Skeletal muscle cell (primary cell): ENCODE measurements around the gene HOXD13.
A peak's percentile ranks its signal among the peaks of the same experiment; 100 is the strongest.

Experiments
- DNase-seq: peaks from one replicate; pipeline ENCODE4 v3.0.0-alpha.2; 2010; ENCODE audit warnings: low read depth
- H3K4me3 ChIP-seq: 2 replicates; pipeline ENCODE4 v1.5.1; 2011; ENCODE audit warnings: low read depth, mild to moderate bottlenecking, control low read depth, low read length, moderate library complexity

Gene HOXD13

DNA sequence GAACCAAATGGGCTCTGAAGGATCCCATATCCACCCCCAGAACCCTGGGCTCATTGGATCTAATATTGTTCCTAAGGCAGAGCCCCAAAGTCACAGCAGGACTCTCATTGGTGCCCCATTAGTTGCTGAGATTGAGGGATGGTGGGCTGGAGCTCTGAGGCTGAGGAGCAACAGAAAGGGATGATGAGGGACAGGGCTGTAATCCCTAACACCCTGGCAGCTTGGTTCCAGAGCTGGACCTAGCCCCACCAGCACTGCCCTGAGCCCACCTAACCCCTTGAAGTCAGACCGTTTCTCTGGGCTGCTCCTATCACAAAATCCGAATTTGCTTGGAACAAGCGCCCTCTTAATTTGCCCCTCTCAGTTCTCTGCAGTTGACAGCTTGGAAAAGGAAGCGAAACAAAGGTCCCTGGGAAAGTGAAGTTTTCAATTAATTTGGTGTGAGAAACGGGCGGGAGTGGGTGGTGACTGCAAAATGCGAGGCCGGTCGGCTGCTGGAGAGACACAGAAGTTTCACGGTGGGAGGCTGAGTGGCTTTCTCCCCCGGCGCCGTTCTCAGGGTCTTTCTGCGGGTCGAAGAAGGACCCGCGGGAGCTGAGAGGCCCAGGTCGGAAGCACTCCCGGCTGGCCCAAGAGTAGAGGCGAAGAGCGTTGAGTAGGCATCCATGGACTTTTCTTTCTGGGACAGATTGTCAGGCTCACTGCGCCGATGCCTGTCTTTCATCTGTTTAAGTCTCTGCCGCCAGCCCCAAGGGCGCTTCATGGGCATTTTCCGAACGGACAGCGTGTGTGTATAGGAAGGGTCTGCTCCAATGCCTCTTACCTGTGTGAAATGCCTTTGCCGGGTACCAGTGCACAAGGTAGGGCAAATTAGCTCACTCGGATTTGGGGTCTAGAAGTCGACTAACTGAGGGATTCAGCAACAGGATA lies 927 bp upstream of the HOXD13 start:
- no peak for DNase-seq
- no peak overlapping the region for H3K4me3 ChIP-seq

DNA sequence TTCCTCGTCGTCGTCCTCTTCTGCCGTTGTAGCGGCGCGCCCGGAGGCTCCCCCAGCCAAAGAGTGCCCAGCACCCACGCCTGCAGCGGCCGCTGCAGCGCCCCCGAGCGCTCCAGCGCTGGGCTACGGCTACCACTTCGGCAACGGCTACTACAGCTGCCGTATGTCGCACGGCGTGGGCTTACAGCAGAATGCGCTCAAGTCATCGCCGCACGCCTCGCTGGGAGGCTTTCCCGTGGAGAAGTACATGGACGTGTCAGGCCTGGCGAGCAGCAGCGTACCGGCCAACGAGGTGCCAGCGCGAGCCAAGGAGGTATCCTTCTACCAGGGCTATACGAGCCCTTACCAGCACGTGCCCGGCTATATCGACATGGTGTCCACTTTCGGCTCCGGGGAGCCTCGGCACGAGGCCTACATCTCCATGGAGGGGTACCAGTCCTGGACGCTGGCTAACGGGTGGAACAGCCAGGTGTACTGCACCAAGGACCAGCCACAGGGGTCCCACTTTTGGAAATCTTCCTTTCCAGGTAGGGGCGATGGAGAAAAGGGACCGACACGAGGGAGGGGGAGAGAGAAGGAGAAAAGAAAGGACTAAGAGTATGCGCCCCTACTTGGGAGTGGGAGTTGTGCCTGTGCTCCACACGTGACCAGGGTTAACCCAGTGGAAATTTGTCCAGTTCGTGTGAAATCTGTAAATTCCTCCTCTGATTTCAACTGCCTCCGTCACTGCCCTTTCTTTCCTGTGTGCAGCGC lies 800 bp downstream of the HOXD13 start:
- no peak for DNase-seq
- peak overlapping the region; percentile 8 for H3K4me3 ChIP-seq

DNA sequence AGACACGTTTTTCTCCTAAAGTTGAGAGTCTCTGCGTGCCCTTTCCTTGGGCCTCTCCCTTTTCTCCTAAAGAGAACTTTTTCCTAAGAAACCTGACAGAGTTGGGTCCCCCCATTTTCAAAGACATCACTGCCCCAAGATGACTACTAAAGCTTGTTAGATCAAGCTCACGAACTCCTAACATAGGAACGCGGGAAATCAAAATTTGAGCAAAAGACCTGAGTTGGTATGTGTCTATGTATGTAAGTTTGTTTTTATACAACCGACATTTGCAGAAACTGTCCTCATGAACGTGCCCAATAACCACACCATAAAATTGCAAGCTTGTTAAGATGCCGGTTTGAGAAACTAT lies 1.4 kb downstream of the HOXD13 start:
- H3K4me3 ChIP-seq = no peak overlapping the region
- no peak for DNase-seq

DNA sequence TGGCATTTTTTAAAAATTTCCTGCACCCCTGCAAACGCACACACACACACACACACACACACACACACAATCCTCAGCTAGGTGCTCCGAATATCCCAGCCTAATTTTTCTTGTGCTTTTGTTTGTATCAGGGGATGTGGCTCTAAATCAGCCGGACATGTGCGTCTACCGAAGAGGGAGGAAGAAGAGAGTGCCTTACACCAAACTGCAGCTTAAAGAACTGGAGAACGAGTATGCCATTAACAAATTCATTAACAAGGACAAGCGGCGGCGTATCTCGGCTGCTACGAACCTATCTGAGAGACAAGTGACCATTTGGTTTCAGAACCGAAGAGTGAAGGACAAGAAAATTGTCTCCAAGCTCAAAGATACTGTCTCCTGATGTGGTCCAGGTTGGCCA lies 1.8 kb downstream of the HOXD13 start:
- no peak overlapping the region for H3K4me3 ChIP-seq
- no peak for DNase-seq

DNA sequence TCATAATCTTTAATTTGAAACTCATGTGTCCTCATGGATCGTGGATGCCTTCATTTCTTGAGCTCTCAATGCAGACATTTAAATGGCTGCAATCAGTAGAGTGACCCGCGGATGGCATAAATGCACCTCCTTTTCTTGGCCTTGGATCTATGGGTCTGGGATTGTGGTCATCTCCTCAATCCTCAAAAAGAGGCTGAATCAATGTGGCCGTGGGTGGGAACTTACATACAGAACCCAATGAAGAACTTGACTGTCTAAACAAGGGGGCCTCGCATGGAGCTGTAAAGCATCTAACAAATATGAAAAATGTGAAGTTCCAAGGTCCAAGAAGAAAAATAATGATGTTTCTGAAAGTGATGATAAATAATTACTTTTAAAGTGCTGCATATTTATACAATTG lies 2.9 kb downstream of the HOXD13 start:
- H3K4me3 ChIP-seq = no peak overlapping the region

GRCh38 chr2:176096243-176096985 lies 3.9 kb downstream of the HOXD13 start:
- no peak for DNase-seq
- peak overlapping the region; percentile 22 for H3K4me3 ChIP-seq

More for the DNA sequence above, 2.9 kb downstream of the HOXD13 start:
- no peak for DNase-seq

- no peak for DNase-seq
- peak overlapping the region; percentile 33 for H3K4me3 ChIP-seq
Measured at GRCh38 chr2:176096986-176097819, 4.7 kb downstream of the HOXD13 start.

- DNase-seq = no peak
- H3K4me3 ChIP-seq = no peak overlapping the region
Measured at GRCh38 chr2:176097820-176098365, 5.4 kb downstream of the HOXD13 start.

DNA sequence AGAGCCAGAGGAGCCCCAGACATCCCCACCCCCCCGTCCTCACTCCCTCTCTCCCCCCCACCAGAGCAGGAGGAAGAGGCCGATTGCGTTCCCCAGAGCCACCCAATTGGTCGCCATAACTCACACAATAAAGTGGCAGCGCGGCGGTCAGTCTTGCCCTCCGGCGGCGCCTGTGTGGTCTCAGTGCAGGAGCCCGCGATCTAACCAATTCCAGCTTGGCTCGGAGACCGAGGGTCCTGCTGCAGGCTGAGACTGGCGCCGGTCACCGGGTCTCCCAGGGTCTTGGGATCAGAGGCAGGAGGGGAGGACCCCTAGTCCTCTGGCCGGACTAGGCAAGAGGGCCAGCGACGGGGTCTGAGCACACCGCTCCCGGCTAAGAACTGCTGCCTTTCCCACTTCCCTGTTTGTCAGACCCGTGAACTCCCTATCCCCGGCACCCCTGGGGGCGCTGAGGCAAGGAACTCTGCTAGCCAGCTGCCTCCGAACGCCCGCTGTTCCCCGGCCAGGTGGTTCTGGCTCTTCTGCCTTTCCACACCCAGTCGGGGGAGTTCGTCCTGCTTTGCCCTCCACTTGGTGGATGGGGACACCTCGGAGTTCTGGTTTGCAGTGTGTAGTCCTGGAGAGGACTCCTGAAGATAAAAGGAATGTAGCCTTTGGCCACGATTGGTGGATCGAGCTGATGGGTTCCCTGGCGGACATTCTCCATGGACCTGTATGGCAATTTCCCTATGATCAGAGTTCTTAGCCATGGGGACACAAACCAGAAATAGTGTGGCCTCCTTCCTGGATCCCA lies 6.0 kb downstream of the HOXD13 start:
- no peak overlapping the region for H3K4me3 ChIP-seq
- DNase-seq = no peak

GRCh38 chr2:176099159-176099727 lies 6.7 kb downstream of the HOXD13 start:
- no peak for DNase-seq
- H3K4me3 ChIP-seq = no peak overlapping the region

DNA sequence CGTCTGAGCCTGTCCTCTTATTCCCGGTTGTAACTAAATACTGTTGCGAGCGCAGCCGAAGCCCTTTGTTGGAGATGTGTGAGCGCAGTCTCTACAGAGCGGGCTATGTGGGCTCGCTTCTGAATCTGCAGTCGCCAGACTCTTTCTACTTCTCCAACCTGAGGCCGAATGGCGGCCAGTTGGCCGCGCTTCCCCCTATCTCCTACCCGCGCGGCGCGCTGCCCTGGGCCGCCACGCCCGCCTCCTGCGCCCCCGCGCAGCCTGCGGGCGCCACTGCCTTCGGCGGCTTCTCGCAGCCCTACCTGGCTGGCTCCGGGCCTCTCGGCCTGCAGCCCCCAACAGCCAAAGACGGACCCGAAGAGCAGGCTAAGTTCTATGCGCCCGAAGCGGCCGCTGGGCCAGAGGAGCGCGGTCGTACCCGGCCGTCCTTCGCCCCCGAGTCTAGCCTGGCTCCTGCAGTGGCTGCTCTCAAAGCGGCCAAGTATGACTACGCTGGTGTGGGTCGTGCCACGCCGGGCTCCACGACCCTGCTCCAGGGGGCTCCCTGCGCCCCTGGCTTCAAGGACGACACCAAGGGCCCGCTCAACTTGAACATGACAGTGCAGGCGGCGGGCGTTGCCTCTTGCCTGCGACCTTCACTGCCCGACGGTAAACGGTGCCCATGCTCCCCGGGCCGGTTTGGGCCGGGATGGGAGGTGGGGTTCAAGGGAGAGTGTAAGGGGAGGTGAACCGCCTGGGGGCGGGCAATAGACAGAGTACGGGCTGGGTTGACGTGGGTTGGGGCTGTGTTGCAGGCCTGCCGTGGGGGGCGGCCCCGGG lies 7.4 kb downstream of the HOXD13 start, which contains the start of gene HOXD12:
Gene HOXD12, plus strand, starts transcription at position 68 of the 819 bp plus-strand sequence. Its CDS starts 7 bp downstream, at position 75.
- no peak for DNase-seq
- H3K4me3 ChIP-seq = no peak within 1 kb of the TSS

GRCh38 chr2:176100547-176101140 lies 8.1 kb downstream of the HOXD13 start:
- DNase-seq = no peak

GRCh38 chr2:176101216-176101830 lies 8.8 kb downstream of the HOXD13 start:
- H3K4me3 ChIP-seq = no peak overlapping the region
- no peak for DNase-seq

More at GRCh38 chr2:176100547-176101140, 8.1 kb downstream of the HOXD13 start:
- no peak overlapping the region for H3K4me3 ChIP-seq

DNA sequence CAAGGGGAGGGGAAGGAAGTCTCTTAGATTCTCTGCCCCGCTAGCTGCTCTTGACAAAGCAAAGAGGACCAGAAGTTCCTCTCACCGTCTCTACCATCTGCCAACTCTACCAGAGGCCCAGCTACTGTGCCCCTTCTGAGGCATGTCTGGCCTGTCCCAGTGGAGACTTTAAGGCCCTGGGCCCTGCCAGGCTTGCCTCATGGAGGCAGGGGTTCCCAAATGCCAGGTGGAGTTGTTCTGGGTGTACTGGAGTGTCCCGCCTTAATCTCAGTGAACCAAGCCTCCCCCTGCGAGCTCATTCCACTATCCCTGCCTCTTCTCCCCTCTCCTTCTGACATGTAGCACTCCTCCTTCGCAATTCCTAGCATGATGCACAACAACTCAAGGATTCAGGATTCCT lies 9.3 kb downstream of the HOXD13 start:
- DNase-seq = no peak
- no peak overlapping the region for H3K4me3 ChIP-seq

GRCh38 chr2:176102309-176102866 lies 9.9 kb downstream of the HOXD13 start:
- H3K4me3 ChIP-seq = no peak overlapping the region
- no peak for DNase-seq

- DNase-seq = no peak
- H3K4me3 ChIP-seq = no peak overlapping the region
Measured at GRCh38 chr2:176103194-176103593, 10.7 kb downstream of the HOXD13 start.
